WI38 (cell line): Measurements from ENCODE around the gene TTC27.

Experiments
- H3K4me3 ChIP-seq: 2 replicates; pipeline ENCODE4 v1.5.1; 2011; ENCODE audit warnings: low read depth, mild to moderate bottlenecking, control low read depth, low read length
- CTCF ChIP-seq: IDR thresholded peaks from 2 replicates; pipeline ENCODE4 v1.5.1; 2012; ENCODE audit warnings: low read depth, mild to moderate bottlenecking, control low read depth, low read length

TTC27 gene

DNA sequence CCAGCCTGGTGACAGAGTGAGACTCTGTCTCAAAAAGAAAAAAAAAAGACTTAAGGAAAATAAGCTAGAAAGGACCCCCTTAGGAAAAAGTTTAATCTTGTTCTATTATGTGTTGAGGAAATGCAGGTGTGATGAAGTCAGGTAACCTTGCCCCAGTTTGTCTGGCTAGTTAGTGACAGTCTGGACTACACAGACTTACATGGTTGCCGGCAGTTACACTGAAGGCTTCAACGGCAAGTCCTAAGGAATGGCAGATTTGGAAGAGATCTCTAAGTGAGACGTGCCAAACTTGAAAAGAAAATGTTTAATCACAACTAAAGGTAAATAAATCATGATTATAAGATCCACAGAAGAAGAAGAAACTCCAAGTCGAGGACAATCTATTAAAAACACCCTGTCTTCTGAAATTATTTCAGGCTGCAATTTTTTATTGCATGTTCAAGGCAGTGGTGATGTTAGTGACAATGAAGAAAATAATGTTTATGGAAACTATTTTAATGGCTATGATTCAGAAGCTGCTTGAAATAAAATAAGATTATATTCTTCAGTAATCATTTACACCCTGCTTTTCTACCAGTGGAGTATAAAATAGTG lies 84.2 kb downstream of the TTC27 start:
- TF ChIP-seq CTCF: no peak
- H3K4me3 ChIP-seq: no peak overlapping the region

DNA sequence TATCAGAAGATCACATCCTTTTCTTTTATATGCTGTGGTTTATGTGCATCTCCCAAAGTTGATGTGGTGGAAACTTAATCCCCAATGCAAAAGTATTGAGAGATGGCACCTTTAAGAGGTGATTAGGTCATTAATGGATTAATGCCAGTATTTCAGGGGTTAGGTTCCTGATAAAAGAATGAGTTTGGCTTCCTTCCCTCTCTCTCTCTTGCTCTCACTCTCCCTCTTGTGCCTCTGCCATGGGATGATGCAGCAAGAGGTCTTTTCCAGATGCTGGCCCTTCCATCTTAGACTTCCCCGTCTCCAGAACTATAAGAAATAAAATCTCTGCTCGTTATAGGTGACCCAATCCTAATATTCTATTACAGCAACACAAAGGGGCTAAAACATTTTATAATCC lies 85.0 kb downstream of the TTC27 start:
- no peak overlapping the region for H3K4me3 ChIP-seq
- no peak for TF ChIP-seq CTCF

DNA sequence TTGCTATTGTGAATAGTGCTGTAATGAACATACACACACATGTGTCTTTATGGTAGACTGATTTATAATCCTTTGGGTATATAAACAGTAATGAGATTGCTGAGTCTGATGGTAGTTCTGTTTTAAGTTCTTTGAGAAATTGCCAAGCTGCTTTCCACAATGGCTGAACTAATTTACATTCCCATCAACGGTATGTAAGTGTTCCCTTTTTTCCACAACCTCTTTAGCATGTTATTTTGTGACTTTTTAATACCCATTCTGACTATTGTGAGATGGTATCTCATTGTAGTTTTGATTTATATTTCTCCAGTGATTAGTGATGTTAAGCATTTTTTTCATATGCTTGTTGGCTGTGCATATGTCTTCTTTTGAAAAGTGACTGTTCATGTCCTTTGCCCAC lies 86.7 kb downstream of the TTC27 start:
- TF ChIP-seq CTCF: no peak
- H3K4me3 ChIP-seq: no peak overlapping the region

DNA sequence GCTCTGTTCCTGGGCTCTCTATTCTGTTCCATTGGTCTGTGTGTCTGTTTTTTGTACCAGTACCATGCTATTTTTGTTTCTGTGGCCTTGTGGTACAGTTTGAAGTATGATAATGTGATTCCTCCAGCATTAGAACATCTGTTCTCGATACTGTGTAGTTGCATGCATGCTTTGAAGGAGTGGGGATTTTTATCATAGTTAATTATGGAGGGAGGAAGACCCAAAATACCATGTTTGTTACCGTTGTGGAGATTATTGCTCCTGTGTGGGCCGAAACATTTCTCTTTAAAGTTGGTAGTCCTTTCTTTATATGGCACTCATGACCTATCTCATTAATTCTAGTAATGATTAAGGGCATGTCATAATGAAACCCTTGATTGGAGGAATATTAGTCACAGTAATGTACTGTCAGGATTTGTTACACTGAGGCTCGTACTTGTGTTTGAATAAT lies 87.6 kb downstream of the TTC27 start:
- TF ChIP-seq CTCF: no peak
- no peak overlapping the region for H3K4me3 ChIP-seq

DNA sequence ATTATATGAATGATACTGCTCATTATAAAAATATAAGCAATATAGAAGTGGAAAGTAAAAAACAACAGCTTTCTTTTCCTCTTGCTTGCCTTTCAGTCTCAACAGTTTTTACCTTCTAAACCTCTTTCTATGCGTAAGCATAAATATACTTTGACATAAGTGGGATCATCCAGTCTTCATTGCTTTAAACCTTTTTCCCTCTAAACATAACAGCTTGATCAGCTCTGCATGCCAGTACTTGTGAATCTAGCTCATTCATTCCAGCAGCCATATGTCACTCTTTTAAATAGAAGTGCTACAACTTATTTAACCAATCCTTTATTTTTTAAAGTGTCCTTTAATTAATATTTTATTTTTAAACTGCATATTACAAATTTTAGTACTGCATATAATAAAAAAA lies 88.1 kb downstream of the TTC27 start:
- no peak for TF ChIP-seq CTCF
- H3K4me3 ChIP-seq: no peak overlapping the region

GRCh38 chr2:32716598-32716997 lies 88.7 kb downstream of the TTC27 start:
- TF ChIP-seq CTCF: no peak
- H3K4me3 ChIP-seq: no peak overlapping the region

GRCh38 chr2:32718752-32719151 lies 90.9 kb downstream of the TTC27 start:
- H3K4me3 ChIP-seq: no peak overlapping the region
- no peak for TF ChIP-seq CTCF
